Small intestine (tissue), 7 donors: Measurements from ENCODE around the gene FOXRED2. TPM values are rescaled to one million over a fixed set of nuclear protein-coding genes. Genes with fewer than 3 reads are reported as not detected.

Source experiments
- DNase-seq, 2 donors: peaks; one replicate each; pipeline versions ENCODE4 v3.0.0 to v3.0.0-alpha.2; 2013
- FAIRE-seq: peaks from 2 replicates; lab custom pipeline; 2012; peaks lifted over from hg19 to GRCh38; lab: Jason Lieb, UNC
- H3K27ac ChIP-seq, 3 donors: one replicate each; pipeline ENCODE4 v1.5.1; 2013; ENCODE audit warnings: low read length in 2 of 3, mild to moderate bottlenecking in 2 of 3, control low read depth in 1 of 3, inconsistent platforms in 1 of 3, low read depth in 1 of 3, moderate library complexity in 1 of 3
- H3K27me3 ChIP-seq, 3 donors: one replicate each; pipeline ENCODE4 v1.6.1; 2013; ENCODE audit warnings: low read length in 3 of 3, inconsistent platforms in 1 of 3; ENCODE audit not compliant: control insufficient read depth in 3 of 3, insufficient read depth in 3 of 3
- H3K36me3 ChIP-seq, 3 donors: one replicate each; pipeline ENCODE4 v1.6.1; 2013; ENCODE audit warnings: low read length in 3 of 3, inconsistent platforms in 1 of 3, low read depth in 1 of 3, mild to moderate bottlenecking in 1 of 3, moderate library complexity in 1 of 3; ENCODE audit not compliant: control insufficient read depth in 3 of 3, insufficient read depth in 2 of 3
- H3K4me1 ChIP-seq, 3 donors: one replicate each; pipeline ENCODE4 v1.6.1; 2013; ENCODE audit warnings: low read length in 2 of 3, inconsistent platforms in 1 of 3, low read depth in 1 of 3, mild to moderate bottlenecking in 1 of 3, moderate library complexity in 1 of 3; ENCODE audit not compliant: control insufficient read depth in 3 of 3, insufficient read depth in 2 of 3
- H3K4me3 ChIP-seq, 3 donors: one replicate each; pipeline ENCODE4 v1.5.1; 2013; ENCODE audit warnings: low read length in 3 of 3, control low read depth in 1 of 3, inconsistent platforms in 1 of 3, low read depth in 1 of 3, mild to moderate bottlenecking in 1 of 3, moderate library complexity in 1 of 3
- H3K9me3 ChIP-seq, 2 donors: one replicate each; pipeline ENCODE4 v1.6.1; 2013; ENCODE audit warnings: low read depth in 1 of 2, low read length in 1 of 2; ENCODE audit not compliant: control insufficient read depth in 2 of 2, insufficient read depth in 1 of 2
- WGBS, 3 donors: extraction: QIAGEN DNeasy Blood & Tissue Kit; methylation state at CpG; one replicate each; pipeline ENCODE4 v1.1.7; 2013; 5-methylcytosine and 5-hydroxymethylcytosine counted together
- polyA plus RNA-seq, 4 donors: library from polyadenylated mRNA; stranded (reverse) in 3 of 4; unstranded in 1 of 4; fragments of 200-250 nt in 3 of 4; fragments of 120-200 nt in 1 of 4; gene quantifications; one replicate each; pipeline versions ENCODE4 v1.2.1 to v1.2.3, GENCODE V29; 2013
- donor health status: healthy with polysubstance abuse.
- donor health status: control.
- donor health status: control.
- donor health status: Bipolar disorder and iron deficiency.
- donor health status: healthy.

FOXRED2 gene
- polyA plus RNA-seq, 4 donors: 0.67 to 14.2 (median 3.1) TPM

DNA sequence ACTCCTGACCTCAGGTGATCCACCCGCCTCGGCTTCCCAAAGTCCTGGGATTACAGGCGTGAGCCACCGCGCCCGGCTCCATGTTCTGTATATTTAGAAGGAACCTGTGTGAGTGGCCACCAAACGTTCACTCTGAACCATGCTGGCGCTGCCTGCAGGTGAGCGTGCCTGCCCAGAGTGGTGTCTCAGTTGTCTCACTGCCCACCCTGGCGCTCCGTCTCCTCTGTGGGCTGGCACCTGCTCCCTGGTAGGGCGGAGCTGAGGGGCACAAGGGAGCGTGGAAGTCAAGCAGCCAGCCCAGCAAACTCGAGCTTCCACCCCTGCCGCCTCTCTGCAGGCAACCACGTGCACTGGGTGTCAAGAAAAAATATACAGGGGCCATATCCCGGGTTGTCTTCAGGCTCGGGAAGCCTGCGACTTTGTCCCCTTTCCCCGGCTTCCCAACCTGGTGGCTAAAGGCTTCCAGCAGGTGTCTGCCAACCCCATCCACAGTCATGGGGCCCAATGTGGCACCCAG lies 42.1 kb downstream of the FOXRED2 start:
- no peaks in the 10 kb centered on the region for H3K9me3 ChIP-seq
- no peaks in the 10 kb centered on the region for H3K27me3 ChIP-seq
- no peak for FAIRE-seq
- 63 to 82% (median 70%) methylated on average over 20 of the region's 20 CpGs for WGBS, 3 donors
- no peak overlapping the region for H3K4me3 ChIP-seq
- H3K27ac ChIP-seq: peak overlapping the region in 2 of 3 donors; percentile 30 to 74
- DNase-seq: no peak
- peaks cover 0 to 45% (median 0%) of the 10 kb centered on the region in 3 donors for H3K36me3 ChIP-seq
- peaks cover 0 to 28% (median 0%) of the 10 kb centered on the region in 3 donors for H3K4me1 ChIP-seq

DNA sequence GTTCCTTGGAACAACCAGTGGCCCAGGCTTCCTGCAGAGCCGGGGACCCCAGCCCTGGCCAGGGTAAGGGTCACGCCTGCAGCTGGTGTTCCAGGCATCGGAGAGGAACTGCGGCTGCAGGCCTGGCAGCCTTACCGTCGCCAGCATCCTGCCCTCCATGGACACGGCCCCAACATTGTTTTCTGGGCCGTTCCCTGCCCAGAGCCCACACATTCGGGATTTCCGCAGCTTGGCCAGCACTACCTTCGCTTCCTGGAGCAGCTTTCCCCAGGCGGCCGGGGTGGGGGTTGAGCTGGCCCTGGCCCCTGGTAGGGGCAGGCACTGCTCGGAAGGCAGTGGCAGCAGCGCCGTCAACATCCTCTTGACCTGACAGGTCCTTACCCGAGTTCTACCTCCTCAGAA lies 43.1 kb downstream of the FOXRED2 start:
- H3K4me3 ChIP-seq: no peak overlapping the region
- H3K9me3 ChIP-seq: no peaks in the 10 kb centered on the region
- H3K27ac ChIP-seq: peak overlapping the region in 2 of 3 donors; percentile 16 to 85
- FAIRE-seq (no peak), DNase-seq (no peak)
- peaks cover 0 to 37% (median 0%) of the 10 kb centered on the region in 3 donors for H3K36me3 ChIP-seq
- 76 to 91% (median 83%) methylated on average over 17 of the region's 17 CpGs for WGBS, 3 donors
- peaks cover 0 to 32% (median 0%) of the 10 kb centered on the region in 3 donors for H3K4me1 ChIP-seq
- no peaks in the 10 kb centered on the region for H3K27me3 ChIP-seq

DNA sequence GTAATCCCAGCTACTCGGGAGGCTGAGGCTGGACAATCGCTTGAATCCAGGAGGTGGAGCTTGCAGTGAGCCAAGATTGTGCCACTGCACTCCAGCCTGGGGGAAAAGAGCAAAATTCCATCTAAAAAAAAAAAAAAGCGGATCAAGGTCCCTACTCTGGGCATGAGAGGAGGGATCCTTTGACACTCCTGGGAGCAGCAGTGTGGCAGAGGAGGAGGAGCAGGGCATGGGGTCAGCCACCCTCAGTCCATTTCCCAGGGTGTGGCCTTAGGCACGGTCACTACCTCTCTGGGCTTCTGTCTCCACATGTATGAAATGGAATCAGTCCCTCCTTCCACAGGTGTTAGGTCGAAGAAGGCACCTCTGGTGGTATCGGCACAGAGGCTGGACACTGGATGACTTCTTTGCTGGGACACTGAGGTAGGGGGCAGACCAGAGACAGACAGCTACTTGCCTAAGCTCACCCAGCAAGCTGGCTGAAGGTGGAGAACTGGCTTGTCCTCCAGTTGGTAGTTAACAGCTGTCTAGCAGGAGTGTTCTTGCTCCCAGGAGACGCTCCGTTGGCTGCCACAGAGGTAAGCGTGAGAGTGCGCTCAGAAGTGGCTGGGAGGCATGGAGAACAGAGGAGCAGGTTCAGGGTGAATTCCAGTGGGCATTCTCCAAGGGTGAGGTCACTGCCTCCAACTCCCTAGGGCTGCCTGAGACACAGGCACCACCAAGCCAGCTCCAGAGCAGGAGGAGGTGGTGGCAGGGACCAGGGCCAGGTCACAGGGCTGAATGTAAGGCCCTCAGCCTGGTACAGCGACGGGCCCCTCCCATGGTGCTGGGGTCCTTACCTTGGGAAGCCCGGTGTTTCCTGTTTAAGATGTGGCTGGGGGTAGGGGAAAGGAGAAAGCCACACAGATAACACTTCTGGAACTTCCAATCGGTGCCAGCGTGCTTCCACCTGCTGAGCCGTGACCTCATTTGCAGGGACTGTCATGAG lies 44.9 kb downstream of the FOXRED2 start:
- H3K27ac ChIP-seq: peak overlapping the region in 2 of 3 donors; percentile 42 to 47
- no peak overlapping the region for H3K4me3 ChIP-seq
- DNase-seq: peak in 1 of 2 donors; percentile 52
- peaks cover 0 to 21% (median 0%) of the 10 kb centered on the region in 3 donors for H3K36me3 ChIP-seq
- H3K27me3 ChIP-seq: no peaks in the 10 kb centered on the region
- peaks cover 0 to 44% (median 0%) of the 10 kb centered on the region in 3 donors for H3K4me1 ChIP-seq
- H3K9me3 ChIP-seq: no peaks in the 10 kb centered on the region
- WGBS, 3 donors: 68 to 77% (median 75%) methylated on average over 16 of the region's 16 CpGs
- FAIRE-seq: no peak

DNA sequence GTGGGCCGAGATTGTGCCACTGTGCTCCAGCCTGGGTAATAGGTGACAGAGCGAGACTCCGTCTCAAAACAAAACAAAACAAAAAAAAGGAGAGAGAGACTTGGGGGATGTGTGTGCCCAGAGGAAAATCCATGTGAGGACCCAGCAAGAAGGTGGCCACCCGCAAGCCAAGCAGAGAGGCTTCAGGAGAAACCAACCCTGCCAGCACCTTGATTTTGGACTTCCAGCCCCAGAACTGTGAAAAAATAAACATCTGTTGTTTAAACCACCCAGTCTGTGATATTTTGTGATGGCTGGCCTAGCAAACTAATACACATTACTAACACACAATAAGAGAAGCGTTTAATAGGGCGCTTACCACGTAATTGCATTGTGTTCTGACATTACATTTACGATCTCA lies 46.6 kb downstream of the FOXRED2 start:
- peaks cover 0 to 4% (median 0%) of the 10 kb centered on the region in 3 donors for H3K36me3 ChIP-seq
- FAIRE-seq (no peak), DNase-seq (no peak)
- no peaks in the 10 kb centered on the region for H3K9me3 ChIP-seq
- peaks cover 0 to 43% (median 2%) of the 10 kb centered on the region in 3 donors for H3K4me1 ChIP-seq
- no peak overlapping the region for H3K4me3 ChIP-seq
- peak overlapping the region in 1 of 3 donors; percentile 71 for H3K27ac ChIP-seq
- WGBS, 3 donors: 83 to 95% (median 93%) methylated on average over 8 of the region's 8 CpGs
- no peaks in the 10 kb centered on the region for H3K27me3 ChIP-seq

DNA sequence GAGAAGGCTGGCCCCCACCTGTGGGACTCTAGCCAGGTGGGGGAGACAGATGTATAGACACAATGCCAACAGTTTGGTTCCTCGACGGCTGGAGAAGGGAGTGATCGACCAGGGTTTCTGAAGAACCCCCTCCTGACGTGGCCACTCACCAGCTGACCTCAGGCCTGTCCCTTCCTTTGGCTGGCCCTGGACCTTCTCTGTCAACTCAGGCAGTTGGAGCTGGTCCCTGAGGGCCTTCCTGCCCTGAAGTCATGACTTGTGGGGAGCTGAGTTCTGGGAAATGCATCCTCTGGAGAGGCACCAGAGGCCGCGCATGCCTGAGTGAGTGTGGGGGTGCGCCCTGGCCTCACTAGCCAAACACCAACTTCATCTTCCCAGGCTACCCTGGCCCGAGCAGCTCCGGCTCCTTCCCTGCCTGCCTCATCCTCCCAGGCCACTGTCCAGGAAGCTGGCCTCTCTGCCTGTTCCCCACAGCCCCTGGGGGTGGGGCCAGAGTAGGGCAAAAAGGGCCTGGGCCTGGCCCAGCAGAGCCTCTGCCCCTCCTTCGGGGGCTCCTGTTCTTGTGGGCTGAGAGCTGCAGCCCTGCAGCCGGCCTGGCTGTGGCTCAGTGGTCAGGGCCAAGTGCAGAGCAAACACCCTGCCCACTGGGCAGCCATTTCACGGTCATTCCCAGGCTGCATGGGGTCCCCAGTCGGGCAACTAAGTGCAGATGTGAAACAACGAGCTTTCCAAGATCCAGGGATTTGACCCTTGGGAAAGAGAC lies 49.0 kb downstream of the FOXRED2 start:
- peak overlapping the region in 2 of 3 donors; percentile 13 to 76 for H3K27ac ChIP-seq
- H3K36me3 ChIP-seq: no peaks in the 10 kb centered on the region
- H3K4me1 ChIP-seq: peaks cover 0 to 48% (median 2%) of the 10 kb centered on the region in 3 donors
- no peaks in the 10 kb centered on the region for H3K9me3 ChIP-seq
- no peaks in the 10 kb centered on the region for H3K27me3 ChIP-seq
- WGBS, 3 donors: 65 to 87% (median 79%) methylated on average over 13 to 14 of the region's 14 CpGs
- H3K4me3 ChIP-seq: no peak overlapping the region
- DNase-seq: no peak
- no peak for FAIRE-seq

DNA sequence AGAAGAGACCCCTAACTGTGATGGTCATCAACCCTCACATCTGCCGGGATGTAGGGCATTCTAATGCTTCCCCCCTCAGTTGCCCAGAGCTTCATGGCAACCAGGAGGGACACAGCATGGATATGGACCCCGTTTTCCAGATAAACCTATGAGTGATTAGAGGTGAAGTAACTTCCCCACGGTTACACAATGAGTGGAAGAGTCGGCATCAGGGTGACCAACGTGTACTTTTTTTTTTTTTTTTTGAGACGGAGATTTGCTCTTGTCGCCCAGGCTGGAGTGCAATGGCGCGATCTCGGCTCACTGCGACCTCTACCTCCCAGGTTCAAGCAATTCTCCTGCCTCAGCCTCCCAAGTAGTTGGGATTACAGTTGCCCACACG lies 50.4 kb downstream of the FOXRED2 start:
- no peak for FAIRE-seq
- no peaks in the 10 kb centered on the region for H3K27me3 ChIP-seq
- H3K4me1 ChIP-seq: peaks cover 2 to 50% (median 3%) of the 10 kb centered on the region in 3 donors
- no peak for DNase-seq
- no peaks in the 10 kb centered on the region for H3K9me3 ChIP-seq
- no peaks in the 10 kb centered on the region for H3K36me3 ChIP-seq
- 85 to 89% (median 87%) methylated on average over 11 to 12 of the region's 12 CpGs for WGBS, 3 donors
- H3K27ac ChIP-seq: peak overlapping the region in 1 of 3 donors; percentile 29
- no peak overlapping the region for H3K4me3 ChIP-seq

DNA sequence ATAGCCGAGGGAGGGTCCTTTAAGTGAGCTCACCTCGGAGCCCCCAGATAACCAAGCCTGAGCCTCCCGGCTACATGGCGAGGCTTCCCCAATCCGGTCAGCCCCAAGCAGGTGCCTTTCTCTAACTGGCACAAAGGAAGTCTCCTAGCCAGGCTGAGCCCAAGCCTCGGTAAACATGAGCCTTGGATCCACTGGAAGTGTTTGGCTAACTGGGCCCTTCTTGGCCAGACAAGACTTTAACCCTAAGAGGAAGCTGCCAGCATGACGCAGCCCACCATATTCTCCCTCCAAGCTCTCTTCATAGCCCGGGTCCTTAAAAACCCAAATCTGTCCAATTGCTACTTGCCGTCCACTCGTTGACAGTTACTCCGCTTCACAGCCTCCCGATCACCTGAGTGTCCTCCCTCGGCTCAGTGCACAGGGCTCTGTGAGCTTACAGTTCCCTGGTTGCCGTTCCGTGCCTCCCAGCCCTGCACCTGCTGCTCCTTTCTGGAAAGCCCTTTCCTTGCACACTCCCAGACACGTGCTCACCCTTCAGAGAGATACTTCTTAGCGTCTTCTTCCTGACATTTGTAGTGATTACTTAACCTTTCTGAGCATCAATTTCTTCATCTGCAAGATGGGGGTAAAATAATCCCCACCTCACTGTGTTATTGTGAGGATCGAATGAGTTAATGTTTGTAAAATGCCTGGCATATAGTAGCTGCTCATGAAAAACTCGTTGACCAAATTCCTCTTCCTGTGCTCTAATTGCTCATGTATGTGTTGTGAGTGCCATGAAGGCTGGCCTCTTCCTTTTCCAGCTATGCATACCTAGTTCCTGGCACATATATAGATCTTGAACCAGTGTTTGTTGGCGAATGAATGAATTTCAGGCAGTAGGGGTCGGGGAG lies 51.0 kb downstream of the FOXRED2 start:
- Histone ChIP-seq H3K9me3 (no peaks in the 10 kb centered on the region), H3K27me3 (no peaks in the 10 kb centered on the region), H3K4me3 (peak overlapping the region in 2 of 3 donors; percentile 21 to 60), H3K4me1 (peaks cover 2 to 53% (median 3%) of the 10 kb centered on the region in 3 donors), H3K36me3 (no peaks in the 10 kb centered on the region), H3K27ac (peak overlapping the region; percentile 72 to 93 (median 92))
- WGBS, 3 donors: 40 to 56% (median 53%) methylated on average over 21 of the region's 21 CpGs
- FAIRE-seq (no peak), DNase-seq (peak in 1 of 2 donors; percentile 46)
